Spleen (tissue), 11 donors: Measurements from ENCODE around the gene HTR4. TPM values are rescaled to one million over a fixed set of nuclear protein-coding genes. Genes with fewer than 3 reads are reported as not detected.

Source experiments
- DNase-seq: peaks from one replicate; pipeline ENCODE4 v3.0.0-alpha.2; 2020
- H3K27ac ChIP-seq, 8 donors: fragments of 200-600 bp; sonication (generic) in 7 of 8; 1 replicate in 4 of 8; 2 replicates in 4 of 8; pipeline versions ENCODE4 v1.5.0 to v1.8.0; 2016 to 2021; ENCODE audit warnings: inconsistent platforms in 4 of 8, mild to moderate bottlenecking in 4 of 8, moderate library complexity in 1 of 8
- H3K27me3 ChIP-seq, 7 donors: fragments of 200-600 bp; sonication (generic) in 6 of 7; replicated peaks in 1 of 7; 1 replicate in 4 of 7; 2 replicates in 3 of 7; pipeline versions ENCODE4 v1.5.0 to v1.8.0; 2016 to 2021; ENCODE audit warnings: inconsistent platforms in 3 of 7, mild to moderate bottlenecking in 1 of 7
- H3K36me3 ChIP-seq, 6 donors: fragments of 200-600 bp; sonication (generic) in 5 of 6; 1 replicate in 4 of 6; 2 replicates in 2 of 6; pipeline versions ENCODE4 v1.5.0 to v1.8.0; 2016 to 2021; ENCODE audit warnings: inconsistent platforms in 2 of 6
- H3K4me1 ChIP-seq, 6 donors: fragments of 200-600 bp; sonication (generic) in 5 of 6; 1 replicate in 3 of 6; 2 replicates in 3 of 6; pipeline versions ENCODE4 v1.5.0 to v1.8.0; 2016 to 2021; ENCODE audit warnings: inconsistent platforms in 3 of 6
- H3K4me3 ChIP-seq, 8 donors: fragments of 200-600 bp; sonication (generic) in 7 of 8; 1 replicate in 4 of 8; 2 replicates in 4 of 8; pipeline versions ENCODE4 v1.5.0 to v1.8.0; 2016 to 2021; ENCODE audit warnings: inconsistent platforms in 4 of 8, mild to moderate bottlenecking in 4 of 8, moderate library complexity in 2 of 8
- H3K9me3 ChIP-seq, 8 donors: fragments of 200-600 bp; sonication (generic) in 7 of 8; 1 replicate in 4 of 8; 2 replicates in 4 of 8; pipeline versions ENCODE4 v1.5.0 to v1.8.0; 2016 to 2021; ENCODE audit warnings: inconsistent platforms in 4 of 8
- CTCF ChIP-seq, 11 experiments: fragments of 200-600 bp in 7 of 11; fragments of 450-650 bp in 4 of 11; sonication (generic) in 4 of 11; IDR thresholded peaks in 8 of 11; conservative IDR thresholded peaks in 3 of 11; 1 replicate in 7 of 11; 2 replicates in 4 of 11; pipeline versions ENCODE4 v1.4.0 to v1.8.0; 2016 to 2021; ENCODE audit warnings: antibody characterized with exemption in 11 of 11, inconsistent platforms in 4 of 11, mild to moderate bottlenecking in 1 of 11
- POLR2A ChIP-seq, 3 donors: fragments of 450-650 bp; IDR thresholded peaks; one replicate each; pipeline ENCODE4 v1.5.1; 2017; ENCODE audit warnings: antibody characterized with exemption in 3 of 3, mild to moderate bottlenecking in 1 of 3
- POLR2AphosphoS5 ChIP-seq, 3 donors: sonication (generic); formaldehyde crosslinking; IDR thresholded peaks; one replicate each; pipeline ENCODE4 v1.5.1; 2017; ENCODE audit warnings: antibody characterized with exemption in 3 of 3
- WGBS, 5 donors: extraction: QIAGEN DNeasy Blood & Tissue Kit in 3 of 5; methylation state at CpG; one replicate each; pipeline versions ENCODE4 v1.1.5 to v1.1.7; 2013 to 2018; 5-methylcytosine and 5-hydroxymethylcytosine counted together
- intact Hi-C: fragments of 100-400 bp; cut with DNase I; formaldehyde crosslinking; loops from one replicate; pipeline ENCODE4 v1.15.0; 2023; ENCODE audit warnings: low total_unique reads
- polyA plus RNA-seq, 3 donors: library from polyadenylated mRNA; stranded (reverse); fragments of 200-250 nt; gene quantifications; one replicate each; pipeline ENCODE4 v1.2.1, GENCODE V29; 2013
- total RNA-seq, 7 donors: library from RNA; depleted of rRNA in 3 of 7; stranded (reverse); fragments of >200 nt in 3 of 7; fragmentation: NEBNext Ultra II Directional in 4 of 7; extraction: Animal tissue kit (Norgen Biotek cat#: 25700) in 4 of 7; gene quantifications; one replicate each; pipeline versions ENCODE4 v1.1.0 to v1.2.1, GENCODE V29; 2016 to 2021
- donor health status: healthy with polysubstance abuse.
- donor health status: DM: no; HTN: no; CAD: no; lungs with moderate emphysema.
- donor health status: DM: no; HTN: no; CAD: no.
- donor health status: Bipolar disorder and iron deficiency.
- donor health status: healthy.
- donor health status: DM: no; HTN: no; CAD: no.
- donor health status: DM: yes; HTN: yes; CAD: no.

HTR4 gene
- total and polyA plus RNA-seq, 10 donors: 0.03 to 0.79 (median 0.41) TPM; not detected in 5

DNA sequence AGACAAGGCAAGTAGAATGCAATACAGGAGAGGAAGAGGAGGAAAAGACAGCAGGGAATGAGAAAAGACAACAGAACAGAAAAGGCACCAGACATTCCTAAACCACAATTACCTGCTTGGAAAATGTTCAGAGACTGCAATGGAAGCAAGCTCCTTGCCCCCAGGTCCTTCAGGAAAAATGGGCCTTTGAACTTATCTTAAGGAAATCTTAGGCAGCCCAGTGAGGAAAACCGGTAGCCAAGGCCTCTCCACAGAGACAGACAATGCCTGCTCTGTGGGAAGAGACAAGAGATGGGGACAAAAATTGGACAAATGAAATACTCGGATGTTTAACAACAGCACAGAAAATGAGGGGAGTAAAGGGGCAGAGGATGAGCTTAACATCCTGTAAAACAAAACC lies 31.2 kb downstream of the HTR4 start:
- 81 to 94% (median 88%) methylated on average over 2 of the region's 2 CpGs for WGBS, 5 donors

GRCh38 chr5:148620696-148621095 lies 33.6 kb downstream of the HTR4 start:
- WGBS, 5 donors: 0 to 13% (median 8%) methylated on average over 2 of the region's 2 CpGs
- no peak for DNase-seq
- no peaks in the 10 kb centered on the region for H3K36me3 ChIP-seq
- peaks cover 0 to 4% (median 0%) of the 10 kb centered on the region in 7 donors for H3K27me3 ChIP-seq
- peaks cover 0 to 2% (median 0%) of the 10 kb centered on the region in 6 donors for H3K4me1 ChIP-seq
- intact Hi-C loops: no loop called here
- no peaks in the 10 kb centered on the region for H3K9me3 ChIP-seq
- H3K4me3 ChIP-seq: no peak overlapping the region
- TF ChIP-seq POLR2A (IDR thresholded peaks at IDR 0.05): no peak
- TF ChIP-seq POLR2AphosphoS5 (IDR thresholded peaks at IDR 0.05): no peak
- TF ChIP-seq CTCF (IDR thresholded peaks at IDR 0.05 in 8 of 11, conservative IDR thresholded peaks at IDR 0.05 in 3 of 11): no peak
- H3K27ac ChIP-seq: no peak overlapping the region

More for the DNA sequence above, 31.2 kb downstream of the HTR4 start:
- Histone ChIP-seq H3K27me3 (peaks cover 0 to 4% (median 0%) of the 10 kb centered on the region in 7 donors), H3K9me3 (no peaks in the 10 kb centered on the region), H3K36me3 (no peaks in the 10 kb centered on the region), H3K4me3 (no peak overlapping the region), H3K4me1 (peaks cover 0 to 2% (median 0%) of the 10 kb centered on the region in 6 donors), H3K27ac (no peak overlapping the region)
- TF ChIP-seq CTCF (IDR thresholded peaks at IDR 0.05 in 8 of 11, conservative IDR thresholded peaks at IDR 0.05 in 3 of 11) (no peak), POLR2AphosphoS5 (IDR thresholded peaks at IDR 0.05) (no peak), POLR2A (IDR thresholded peaks at IDR 0.05) (no peak)
- DNase-seq: no peak
- intact Hi-C loops: no loop called here

DNA sequence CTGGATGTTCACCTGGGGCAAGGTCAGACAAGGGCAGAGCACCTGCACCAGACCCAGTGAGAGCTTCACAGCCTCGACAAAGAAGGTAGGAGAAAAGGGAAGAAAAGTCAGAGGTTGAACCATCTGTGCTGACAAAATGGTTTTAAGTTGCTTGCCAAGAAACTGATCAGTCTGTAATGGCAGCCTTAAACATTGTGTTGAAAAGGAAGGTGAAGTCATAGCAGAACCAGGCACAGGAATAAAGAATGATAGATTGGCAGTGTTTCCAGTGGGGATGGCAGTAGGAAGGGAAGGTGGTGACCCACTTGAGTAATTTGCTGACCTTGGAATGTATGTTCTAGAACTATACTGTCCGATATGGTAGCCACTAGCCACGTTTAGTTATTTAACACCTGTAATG lies 34.2 kb downstream of the HTR4 start:
- Histone ChIP-seq H3K4me1 (peaks cover 0 to 2% (median 0%) of the 10 kb centered on the region in 6 donors), H3K4me3 (no peak overlapping the region), H3K9me3 (no peaks in the 10 kb centered on the region), H3K27me3 (peaks cover 0 to 4% (median 0%) of the 10 kb centered on the region in 7 donors), H3K27ac (no peak overlapping the region), H3K36me3 (no peaks in the 10 kb centered on the region)
- intact Hi-C loops: no loop called here
- no peak for DNase-seq
- 44 to 56% (median 51%) methylated on average over 3 of the region's 3 CpGs for WGBS, 5 donors
- TF ChIP-seq CTCF (IDR thresholded peaks at IDR 0.05 in 8 of 11, conservative IDR thresholded peaks at IDR 0.05 in 3 of 11): no peak

DNA sequence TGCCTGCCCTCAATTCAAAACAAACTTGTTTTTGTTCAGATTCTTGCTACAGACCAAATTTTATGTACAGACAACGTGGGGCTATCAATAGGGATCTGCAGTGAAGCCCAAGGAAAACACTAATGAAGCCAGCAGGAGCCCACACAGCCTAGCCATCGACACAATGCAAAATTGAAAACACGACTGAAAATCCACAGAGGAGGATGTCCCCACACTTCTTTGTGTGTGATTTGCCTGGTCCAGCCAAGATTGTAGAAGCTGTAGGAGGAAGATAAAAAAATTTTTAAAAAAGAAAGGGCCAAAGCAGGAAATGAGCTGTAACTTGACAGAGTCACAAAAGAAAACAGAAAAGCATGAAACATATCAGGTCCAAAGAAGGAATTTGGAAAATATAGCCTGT lies 34.8 kb downstream of the HTR4 start:
- no peak overlapping the region for H3K4me3 ChIP-seq
- H3K27ac ChIP-seq: no peak overlapping the region
- 34 to 59% (median 37%) methylated on average over 3 of the region's 3 CpGs for WGBS, 5 donors
- H3K4me1 ChIP-seq: peaks cover 0 to 2% (median 0%) of the 10 kb centered on the region in 6 donors
- DNase-seq: no peak
- peaks cover 0 to 4% (median 0%) of the 10 kb centered on the region in 7 donors for H3K27me3 ChIP-seq
- H3K9me3 ChIP-seq: no peaks in the 10 kb centered on the region
- TF ChIP-seq POLR2A (IDR thresholded peaks at IDR 0.05): no peak
- TF ChIP-seq POLR2AphosphoS5 (IDR thresholded peaks at IDR 0.05): no peak
- TF ChIP-seq CTCF (IDR thresholded peaks at IDR 0.05 in 8 of 11, conservative IDR thresholded peaks at IDR 0.05 in 3 of 11): no peak
- intact Hi-C loops: no loop called here
- H3K36me3 ChIP-seq: no peaks in the 10 kb centered on the region
